GM19351 (cell line): ENCODE results near the gene PRDM11.

Source experiments
- ATAC-seq: cut with Tn5 transposase; IDR thresholded peaks from one replicate; pipeline ENCODE4 v1.9.1; 2021; ENCODE audit warnings: mild to moderate bottlenecking, moderate library complexity; ENCODE audit not compliant: unreplicated experiment

Gene PRDM11

DNA sequence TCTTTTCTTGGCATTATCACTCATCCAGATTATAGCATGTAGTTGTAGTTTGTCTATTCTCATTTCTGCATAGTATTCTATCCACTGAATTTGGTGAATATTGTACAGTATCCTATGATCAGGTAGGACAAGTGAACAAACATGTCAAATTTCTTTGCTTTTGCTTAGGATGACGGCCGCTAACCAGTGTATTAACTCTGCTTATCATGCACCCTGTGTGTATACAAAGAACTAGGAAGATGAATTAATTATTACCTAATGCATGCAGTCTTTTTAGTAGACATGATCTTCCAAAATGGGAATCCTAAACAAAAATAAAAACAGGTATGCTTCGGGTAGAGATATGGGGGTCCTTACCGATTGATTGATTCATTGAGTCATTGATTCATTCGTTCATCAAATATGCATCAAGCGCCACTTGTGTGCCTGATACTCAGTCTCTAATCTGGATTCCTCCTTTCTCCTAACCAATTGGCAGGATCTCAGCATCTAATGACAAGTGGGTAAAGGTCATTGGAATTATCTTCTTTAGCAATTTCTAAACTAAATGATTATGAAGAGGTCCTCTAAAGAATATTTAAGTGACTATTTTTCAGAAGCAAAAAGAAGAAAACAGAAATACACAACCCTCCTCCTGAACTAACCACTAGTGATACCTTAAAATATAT lies 27.9 kb downstream of the PRDM11 start:
- ATAC-seq = no peak

DNA sequence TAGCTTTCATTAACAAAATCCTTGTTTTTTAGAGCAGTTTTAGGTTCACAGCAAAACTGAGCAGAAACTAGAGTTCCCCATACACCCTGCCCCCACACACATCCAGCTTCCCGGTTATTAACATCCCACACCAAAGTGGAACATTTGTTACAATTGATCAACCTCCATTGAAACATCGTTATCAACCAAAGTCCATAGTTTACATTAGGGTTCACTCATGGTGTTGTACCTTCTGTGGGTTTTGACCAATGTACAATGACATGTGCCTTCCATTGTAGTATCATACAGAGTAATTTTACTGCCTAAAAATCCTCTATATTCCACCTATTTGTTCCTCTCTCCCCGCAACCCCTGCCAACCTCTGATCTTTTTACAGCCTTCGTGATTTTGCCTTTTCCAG lies 28.5 kb downstream of the PRDM11 start:
- ATAC-seq = no peak

DNA sequence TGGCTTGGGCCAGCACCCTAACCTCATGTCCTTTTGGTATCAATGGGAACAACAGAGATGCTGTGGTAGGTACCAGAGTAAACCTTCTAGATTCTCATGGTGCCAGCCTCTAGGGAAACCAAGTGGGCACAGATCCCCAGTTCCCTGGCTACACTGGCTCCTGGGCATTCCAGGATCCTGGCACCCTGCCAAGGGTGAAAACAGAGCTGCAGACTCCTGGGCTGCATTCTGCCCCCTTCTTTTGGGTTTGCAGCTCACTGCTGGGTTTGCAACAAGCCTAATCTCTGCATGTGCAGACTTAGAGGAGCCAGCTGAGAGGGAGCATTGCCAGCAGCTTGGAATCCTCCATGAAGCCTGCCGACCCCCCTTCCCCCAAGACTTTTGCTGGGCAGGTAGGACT lies 30.6 kb downstream of the PRDM11 start:
- ATAC-seq = no peak

DNA sequence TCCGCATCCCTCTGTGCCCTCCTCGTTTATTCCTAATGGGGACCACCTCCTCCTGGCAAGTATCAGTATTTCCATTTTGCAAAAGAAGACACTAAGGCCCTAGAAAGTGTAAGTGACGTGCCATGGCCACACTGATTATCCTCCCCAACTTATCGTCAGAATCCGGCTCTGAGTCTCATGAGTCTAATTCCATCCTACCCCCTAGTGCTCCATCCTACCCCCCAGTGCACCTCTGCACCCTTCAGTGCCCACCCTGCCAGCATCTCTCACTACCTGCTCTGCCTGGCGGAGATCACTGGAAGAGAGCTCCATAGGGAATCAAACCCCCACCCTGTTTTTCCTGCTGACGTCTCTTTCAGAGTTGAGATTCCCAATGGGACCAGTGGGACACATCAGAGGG lies 31.8 kb downstream of the PRDM11 start:
- no peak for ATAC-seq

DNA sequence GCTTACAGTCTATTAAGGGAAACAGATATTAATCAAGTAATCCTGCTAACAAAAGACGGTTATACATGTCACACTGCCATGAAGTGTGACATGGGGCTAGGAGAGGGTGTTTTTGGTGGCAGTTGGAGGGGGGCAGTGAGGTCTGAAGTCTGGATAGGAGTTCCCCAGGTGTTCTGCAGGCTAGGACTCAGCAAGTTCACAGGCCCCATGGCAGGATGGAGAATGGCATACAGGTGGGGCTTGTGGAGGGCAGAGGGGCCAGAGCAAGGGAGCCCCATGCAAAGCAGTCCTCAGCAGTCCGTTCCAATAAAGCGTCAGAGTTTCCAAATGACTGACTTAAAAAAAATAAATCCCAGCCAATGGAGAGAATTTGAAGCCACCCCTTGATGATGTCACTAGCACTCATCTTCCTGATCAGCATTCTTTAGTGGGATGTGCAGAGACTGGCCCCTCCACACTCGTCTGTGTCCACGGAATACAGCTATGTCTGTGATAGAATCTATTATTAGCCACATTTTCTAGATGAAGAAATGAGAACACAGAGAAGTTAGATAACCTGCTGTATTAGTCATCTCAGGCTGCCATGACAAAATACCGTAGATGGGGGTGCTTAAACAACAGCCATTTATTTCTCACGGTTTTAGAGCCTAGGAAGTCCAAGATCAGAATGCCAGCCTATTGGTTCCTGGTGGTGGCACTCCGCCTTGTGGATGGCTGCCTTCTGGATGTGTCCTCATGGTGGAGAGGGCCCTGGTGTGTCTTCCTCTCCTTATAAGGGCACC lies 32.6 kb downstream of the PRDM11 start:
- no peak for ATAC-seq

DNA sequence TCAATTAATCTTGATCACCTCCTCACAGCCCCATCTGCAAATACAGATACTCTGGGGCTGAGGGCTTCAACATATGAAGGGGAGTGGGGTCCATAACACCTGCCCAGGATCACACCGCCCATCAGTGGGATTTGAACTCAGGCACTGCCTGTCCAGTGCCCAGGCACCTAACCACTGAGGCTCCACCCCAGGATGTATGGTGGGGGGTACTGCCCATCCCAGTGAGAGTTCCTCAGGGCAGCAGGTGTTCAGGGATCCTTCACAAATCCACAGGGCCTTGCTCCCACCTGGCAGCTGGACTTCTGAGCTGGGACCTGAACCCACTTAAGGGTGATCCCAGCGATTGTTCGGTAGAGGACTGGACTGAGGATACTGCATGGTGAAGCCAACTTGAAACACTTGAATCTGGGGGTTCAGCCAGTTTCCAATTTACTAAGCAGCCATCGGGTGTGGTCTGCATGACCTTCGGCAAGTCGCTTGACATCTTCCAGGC lies 33.3 kb downstream of the PRDM11 start:
- ATAC-seq = no peak

DNA sequence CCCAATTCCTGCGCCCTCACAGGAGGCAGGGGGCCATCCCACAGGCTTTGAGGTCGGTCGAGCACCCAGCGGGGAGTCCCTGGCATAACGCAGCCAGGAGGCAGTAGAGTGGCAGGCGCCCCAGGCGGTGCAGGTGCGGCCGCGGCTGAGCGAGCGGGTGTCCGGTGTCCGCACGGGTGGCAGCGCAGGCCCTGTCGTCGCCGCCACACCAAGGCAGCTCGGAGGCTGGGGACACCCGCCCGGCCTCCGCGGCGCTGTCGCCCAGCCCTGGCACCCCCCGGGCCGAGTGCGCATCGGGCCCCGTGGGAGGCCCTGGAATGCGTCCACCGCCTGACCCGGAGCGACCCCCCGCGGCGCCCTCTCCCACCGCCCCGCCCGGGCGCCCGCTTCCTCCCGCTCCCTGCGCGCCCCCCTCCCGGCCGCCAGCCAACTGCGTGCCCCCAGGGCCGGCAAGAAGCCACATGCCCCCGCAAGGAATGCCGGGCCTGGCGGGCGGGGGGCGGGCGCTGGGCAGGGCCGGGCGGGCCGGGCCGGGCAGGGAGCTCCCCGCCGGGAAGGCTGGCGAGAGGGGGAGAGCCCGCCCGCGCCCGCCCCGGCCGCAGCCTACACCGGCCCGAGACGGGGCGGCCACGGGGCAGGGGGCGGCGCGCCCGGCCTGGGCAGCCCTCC lies 33.9 kb downstream of the PRDM11 start:
- peak; percentile 51 for ATAC-seq

DNA sequence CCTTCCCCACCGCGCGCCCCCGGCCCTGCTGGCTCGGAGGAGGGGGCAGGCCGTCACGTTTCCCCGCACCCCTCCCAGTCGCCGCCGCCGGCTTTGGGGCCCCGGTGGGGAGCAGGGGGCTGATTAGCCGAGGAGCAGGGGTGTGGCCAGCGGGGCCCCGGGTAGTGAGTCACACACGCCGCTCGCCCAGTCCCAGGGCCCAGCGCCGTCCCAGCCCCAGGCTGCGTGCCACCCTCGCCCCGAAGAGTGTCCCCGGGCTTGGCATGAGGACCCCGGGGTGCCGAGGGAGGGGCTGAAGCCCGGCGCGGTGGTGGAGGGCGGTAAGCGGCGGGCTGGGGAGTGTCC lies 34.4 kb downstream of the PRDM11 start:
- peak; percentile 32 for ATAC-seq

DNA sequence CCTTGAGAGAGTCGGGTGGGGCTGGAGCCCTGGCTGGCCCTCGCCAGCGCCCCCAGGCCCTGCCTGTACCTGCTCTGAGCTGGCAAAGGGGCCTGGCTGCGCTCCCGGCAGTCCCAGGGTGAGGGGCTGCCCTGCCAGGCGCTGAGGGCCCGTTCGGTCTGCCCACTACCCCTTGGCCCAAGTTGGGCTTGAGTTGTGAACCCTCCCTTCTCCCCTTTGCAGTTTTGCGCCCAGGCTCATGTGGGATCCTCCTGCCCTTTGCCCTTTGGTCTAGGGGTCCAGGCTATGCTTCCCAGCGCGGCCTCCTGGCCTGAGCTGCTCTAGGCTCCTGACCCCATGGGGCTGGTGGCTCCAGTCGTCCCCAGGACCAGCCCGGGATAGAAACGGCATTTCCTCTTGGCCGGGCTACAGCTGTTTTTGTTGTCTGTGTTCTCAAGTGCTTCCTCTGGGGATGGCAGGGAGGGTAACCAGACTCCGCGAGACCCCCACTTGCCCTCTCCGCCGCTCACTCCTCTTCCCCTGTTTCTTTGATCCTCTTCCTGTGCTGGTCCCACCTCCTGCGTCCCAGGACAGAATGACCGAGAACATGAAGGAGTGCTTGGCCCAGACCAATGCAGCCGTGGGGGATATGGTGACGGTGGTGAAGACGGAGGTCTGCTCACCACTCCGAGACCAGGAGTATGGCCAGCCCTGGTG lies 34.9 kb downstream of the PRDM11 start:
- no peak for ATAC-seq

DNA sequence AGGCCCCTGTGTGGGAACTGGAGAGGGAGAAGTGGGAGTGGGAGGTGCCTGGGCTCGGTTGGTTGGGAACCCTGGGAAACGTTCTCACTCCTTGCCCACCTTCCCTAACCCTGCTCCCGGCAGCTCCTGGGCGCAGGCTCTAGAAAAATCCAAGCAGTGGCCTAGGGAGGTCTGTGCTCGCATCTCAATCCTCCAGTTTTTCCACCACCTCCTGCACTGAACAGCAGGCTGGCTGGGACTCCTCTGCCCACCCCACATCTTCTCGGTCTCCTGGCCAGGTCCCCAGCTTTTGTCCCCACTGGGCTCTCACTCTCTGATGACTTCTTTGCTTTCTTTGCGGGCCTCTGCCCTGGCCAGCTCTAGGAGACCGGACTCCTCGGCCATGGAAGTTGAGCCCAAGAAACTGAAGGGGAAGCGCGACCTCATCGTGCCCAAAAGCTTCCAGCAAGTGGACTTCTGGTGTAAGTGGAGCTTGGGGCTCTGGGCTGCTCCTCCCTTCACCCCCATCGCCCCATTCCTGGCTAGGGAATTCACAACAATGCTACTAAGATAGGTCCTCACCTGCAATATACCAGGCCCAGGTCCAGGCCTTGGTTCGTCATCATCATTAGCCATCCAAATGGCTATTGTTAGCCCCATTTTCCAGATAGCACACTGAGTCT lies 35.6 kb downstream of the PRDM11 start:
- no peak for ATAC-seq

DNA sequence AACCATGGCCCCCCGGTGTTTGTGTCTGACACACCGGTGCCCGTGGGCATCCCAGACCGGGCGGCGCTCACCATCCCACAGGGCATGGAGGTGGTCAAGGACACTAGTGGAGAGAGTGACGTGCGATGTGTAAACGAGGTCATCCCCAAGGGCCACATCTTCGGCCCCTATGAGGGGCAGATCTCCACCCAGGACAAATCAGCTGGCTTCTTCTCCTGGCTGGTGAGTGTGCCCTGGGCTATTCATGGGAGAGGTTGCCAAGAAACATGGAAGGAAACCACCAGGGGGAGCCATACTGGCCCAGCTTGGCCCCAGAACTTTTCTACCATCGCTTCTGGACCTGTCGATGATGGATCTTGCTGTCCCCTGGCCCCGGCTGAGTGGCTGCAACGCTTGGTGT lies 36.5 kb downstream of the PRDM11 start:
- no peak for ATAC-seq

DNA sequence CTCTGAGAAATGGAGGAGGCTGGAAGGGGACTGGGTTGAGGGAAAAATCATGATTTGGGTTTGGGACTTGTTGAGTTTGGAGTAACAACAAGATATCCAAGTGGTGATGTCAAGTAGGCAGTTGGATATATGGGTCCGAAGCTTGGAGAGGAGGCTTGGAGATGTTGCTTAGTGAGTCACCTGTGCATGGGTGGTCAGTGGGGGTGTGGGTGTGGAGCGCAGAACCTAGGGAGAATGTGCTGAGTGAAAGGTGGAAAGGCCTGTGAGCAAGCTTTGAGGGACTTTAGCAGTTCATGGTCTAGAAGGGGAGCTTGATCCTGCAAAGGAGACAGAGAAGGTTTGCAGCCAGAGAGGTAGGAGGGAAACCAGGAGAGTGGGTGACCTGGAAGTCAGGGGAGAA lies 38.2 kb downstream of the PRDM11 start:
- ATAC-seq = no peak

DNA sequence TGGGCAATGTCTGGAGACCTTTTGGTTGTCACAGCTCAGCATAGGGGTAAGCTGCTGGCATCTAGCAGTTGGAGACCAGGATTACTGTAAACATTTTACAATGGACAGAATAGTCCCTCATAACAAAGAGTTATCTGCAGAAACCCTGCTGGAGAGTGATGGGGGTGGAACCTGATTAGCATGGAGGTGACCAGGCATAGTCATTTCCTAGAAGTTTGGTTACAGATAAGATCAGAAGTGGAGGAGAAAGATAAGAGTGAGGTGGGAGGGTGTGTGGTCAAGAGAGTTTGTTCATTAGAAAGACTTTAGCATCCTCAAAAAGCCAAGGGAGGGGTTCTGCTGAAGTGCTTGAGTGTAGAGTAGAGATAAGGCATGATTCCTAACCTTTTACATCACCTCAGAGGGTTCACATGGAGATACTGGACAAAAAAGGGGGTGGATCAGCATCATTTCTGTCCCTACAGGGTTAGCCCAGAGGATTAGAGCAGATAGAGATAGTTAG lies 38.8 kb downstream of the PRDM11 start:
- no peak for ATAC-seq

DNA sequence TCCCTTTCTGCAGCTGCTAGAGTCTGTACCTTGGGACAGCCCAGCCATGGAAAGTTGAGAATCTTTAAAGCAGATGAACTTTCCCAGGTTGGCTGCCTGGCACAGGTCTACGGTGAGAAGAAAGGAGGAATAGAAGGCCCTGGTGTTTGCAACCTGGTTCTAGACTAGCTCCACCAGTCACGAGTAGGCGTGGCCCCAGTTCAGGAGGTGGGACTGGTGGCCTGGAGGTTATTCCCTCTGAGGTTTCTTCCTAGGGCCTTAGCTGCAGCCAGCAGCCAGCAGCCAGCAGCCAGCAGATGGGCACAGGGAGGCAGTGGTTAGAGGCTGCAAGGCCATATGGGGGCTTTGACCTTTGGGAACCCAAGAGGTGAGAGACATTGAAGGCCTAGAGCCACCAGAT lies 40.9 kb downstream of the PRDM11 start:
- no peak for ATAC-seq

DNA sequence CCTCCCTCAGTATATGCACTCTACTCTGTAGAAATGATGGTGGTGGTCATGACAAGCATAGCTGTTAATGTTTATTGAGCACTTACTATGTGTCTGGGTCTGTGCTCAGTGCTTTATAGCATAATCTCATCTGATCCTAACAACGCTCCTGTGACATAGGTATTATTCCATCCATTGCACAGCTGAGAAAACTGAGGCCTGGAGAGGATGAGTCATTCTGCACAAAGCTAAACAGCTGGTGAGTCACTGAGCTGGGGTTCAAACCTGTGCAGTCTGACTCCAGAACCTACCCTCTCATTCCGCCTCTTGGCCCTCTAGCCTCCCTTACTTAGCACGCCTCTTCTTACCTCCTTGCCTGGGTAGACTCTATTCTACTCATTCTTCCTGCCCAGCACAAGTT lies 41.7 kb downstream of the PRDM11 start:
- no peak for ATAC-seq

DNA sequence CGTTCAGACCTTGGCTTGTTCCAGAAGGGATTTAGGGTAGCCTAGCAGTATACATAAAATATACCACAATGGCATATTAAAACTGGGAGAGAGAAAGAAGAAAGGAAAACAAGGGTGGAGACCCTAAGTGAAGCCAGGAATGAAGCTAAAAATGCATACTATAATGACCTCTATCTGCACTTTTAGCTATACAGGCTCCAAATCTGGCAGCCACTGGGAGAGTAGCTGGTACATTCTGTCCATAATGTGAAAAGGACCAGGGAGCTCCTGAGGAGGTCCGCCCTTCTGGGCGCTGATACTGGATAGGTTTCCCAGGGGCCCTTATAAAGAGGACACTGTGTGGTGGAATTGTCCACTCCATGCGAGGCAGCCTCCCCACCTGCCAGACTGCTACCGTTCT lies 42.8 kb downstream of the PRDM11 start:
- ATAC-seq = no peak

DNA sequence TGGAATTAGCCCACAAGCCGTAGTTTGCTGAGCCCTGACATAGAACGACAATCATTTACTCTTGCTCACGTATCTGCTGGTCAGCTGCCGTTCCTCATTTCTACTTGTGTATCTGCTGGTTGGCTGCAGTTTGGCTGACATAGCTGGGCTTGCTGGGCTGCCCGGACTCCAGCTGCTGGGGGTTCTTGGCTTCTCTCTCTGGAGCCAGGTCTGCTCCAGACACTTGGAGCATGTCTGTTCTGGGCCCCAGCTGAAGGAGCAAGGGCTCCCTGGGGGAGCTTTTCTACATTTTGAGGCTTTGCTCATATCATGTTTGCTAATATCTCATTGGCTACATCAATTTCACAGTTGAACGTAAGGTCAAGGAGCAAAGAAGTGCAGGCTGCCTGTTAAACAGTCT lies 47.3 kb downstream of the PRDM11 start:
- ATAC-seq = no peak

DNA sequence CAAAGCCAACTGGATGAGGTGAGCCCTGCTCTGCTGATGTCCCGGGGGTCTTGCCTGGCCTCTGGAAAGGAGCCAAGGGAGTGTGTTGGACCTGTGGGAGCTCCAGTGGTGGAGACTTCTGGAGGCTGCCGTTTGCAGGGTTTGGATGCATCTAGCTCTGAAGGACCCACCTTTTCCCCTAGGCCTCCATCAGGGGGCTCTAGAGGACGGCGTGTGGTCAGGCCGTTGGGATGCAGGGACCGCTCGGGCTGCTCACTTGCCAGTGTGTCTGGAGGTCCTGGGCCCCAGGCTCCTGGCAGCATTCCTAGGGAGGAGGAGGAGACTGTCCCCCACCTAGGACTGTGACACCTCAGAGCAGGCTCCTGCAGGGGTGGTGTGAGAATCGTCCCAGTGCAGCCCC lies 58.3 kb downstream of the PRDM11 start:
- ATAC-seq = no peak

DNA sequence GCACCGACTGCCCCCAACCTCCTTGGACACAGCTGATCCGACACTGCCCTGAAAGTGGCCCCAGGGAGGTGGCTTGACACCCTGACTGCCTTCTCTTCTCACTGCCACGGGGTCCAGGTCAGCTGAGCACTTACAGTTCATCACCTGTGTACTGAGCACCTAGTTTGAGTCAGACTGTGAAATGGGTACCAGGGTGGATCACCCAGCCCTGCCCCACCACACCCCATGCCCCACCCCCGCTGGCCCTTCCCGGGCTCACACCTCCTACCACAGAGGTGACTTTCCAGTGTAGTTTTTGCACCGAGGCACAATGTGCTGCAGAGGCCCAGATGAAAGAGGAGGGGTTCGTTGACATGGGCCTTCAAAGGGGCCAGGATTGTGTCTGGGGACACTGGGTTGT lies 59.5 kb downstream of the PRDM11 start:
- ATAC-seq = no peak

DNA sequence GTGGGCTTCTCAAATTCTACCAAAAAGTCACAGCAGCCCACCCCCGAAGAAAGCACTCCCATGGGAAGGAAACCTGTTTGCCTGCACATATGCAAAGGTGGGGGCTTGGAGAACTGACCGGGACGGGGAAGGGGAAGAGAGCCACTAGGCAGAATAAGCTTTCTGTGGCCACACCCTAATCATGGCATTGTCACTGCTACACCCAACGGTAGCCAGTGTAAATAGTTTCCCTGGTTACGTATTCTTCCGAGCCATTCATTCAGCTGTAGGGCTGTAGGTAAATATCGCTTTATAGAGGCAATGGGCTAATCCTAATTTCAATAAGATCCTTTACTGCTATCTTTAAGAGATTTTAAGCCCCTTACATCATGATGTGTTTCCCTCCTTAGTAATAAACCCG lies 61.7 kb downstream of the PRDM11 start:
- no peak for ATAC-seq
